Effector CD4-positive, alpha-beta T cell (primary cell): ENCODE measurements around the gene CALY. TPM values are rescaled to one million over a fixed set of nuclear protein-coding genes. Genes with fewer than 3 reads are reported as not detected.
"Not testable (repeated sequence)": the region's sequence is repeated elsewhere in the genome, so short reads cannot be mapped to it uniquely, and the experiment has no call there.

Experiments used
- DNase-seq: peaks from one replicate; pipeline ENCODE4 v3.0.0-alpha.2; 2020
- total RNA-seq: gene quantifications from one replicate; lab custom pipeline; 2026; lab: John Stamatoyannopoulos, UW

The CALY gene
- total RNA-seq, result not detected

GRCh38 chr10:133336577-133337369 is at the start of gene CALY:
Gene CALY, minus strand, starts transcription at chr10:133336896. Its CDS starts 7,907 bp downstream, at chr10:133328989.
- peak; percentile 87 for DNase-seq

GRCh38 chr10:133385214-133385613 is 48.5 kb upstream of the CALY start:
- no peak for DNase-seq

GRCh38 chr10:133384071-133384470 is 47.4 kb upstream of the CALY start:
- DNase-seq, result no peak

- no peak for DNase-seq
Measured at GRCh38 chr10:133383551-133383950, 46.9 kb upstream of the CALY start.

- DNase-seq, result no peak
Measured at GRCh38 chr10:133381036-133381435, 44.3 kb upstream of the CALY start.

GRCh38 chr10:133379801-133380666 is 43.3 kb upstream of the CALY start:
- DNase-seq, result no peak

- DNase-seq, result peak; percentile 47
Measured at GRCh38 chr10:133379152-133379800, 42.6 kb upstream of the CALY start, which contains the start of gene PAOX. Gene PAOX, plus strand, starts transcription at chr10:133379262. Its CDS starts 55 bp downstream, at chr10:133379317.

- peak; percentile 48 for DNase-seq
Measured at GRCh38 chr10:133378251-133379096, 41.8 kb upstream of the CALY start.

- DNase-seq, result no peak
Measured at GRCh38 chr10:133377818-133378250, 41.1 kb upstream of the CALY start.

- DNase-seq, result no peak
Measured at GRCh38 chr10:133377025-133377817, 40.5 kb upstream of the CALY start.

- not testable (repeated sequence) for DNase-seq
Measured at GRCh38 chr10:133376183-133376582, 39.5 kb upstream of the CALY start.

GRCh38 chr10:133375357-133376115 is 38.8 kb upstream of the CALY start:
- no peak for DNase-seq

- DNase-seq, result peak; percentile 92
Measured at GRCh38 chr10:133373174-133374090, 36.7 kb upstream of the CALY start, which contains the start of gene ECHS1. Gene ECHS1, minus strand, starts transcription at chr10:133373354. Its CDS starts 21 bp downstream, at chr10:133373333.

GRCh38 chr10:133372507-133372906 is 35.8 kb upstream of the CALY start:
- DNase-seq, result no peak

GRCh38 chr10:133370030-133370786 is 33.5 kb upstream of the CALY start:
- DNase-seq, result no peak

GRCh38 chr10:133368153-133368552 is 31.5 kb upstream of the CALY start:
- no peak for DNase-seq

- not testable (repeated sequence) for DNase-seq
Measured at GRCh38 chr10:133367461-133367860, 30.8 kb upstream of the CALY start.

GRCh38 chr10:133366751-133367150 is 30.1 kb upstream of the CALY start:
- no peak for DNase-seq
